Astrocyte (in vitro differentiated cells and primary cell): Measurements from ENCODE around the gene CTNNA2.

Source experiments
- EZH2 ChIP-seq: IDR thresholded peaks from 2 replicates; pipeline ENCODE4 v1.6.1; 2012; ENCODE audit warnings: mild to moderate bottlenecking, low read length, inconsistent platforms; ENCODE audit not compliant: insufficient read depth
- TF ChIP-seq, protein P1 (sequence below): IDR thresholded peaks from 2 replicates; pipeline ENCODE4 v1.5.1; 2011; ENCODE audit warnings: low read depth, mild to moderate bottlenecking, inconsistent platforms, low read length, moderate library complexity; ENCODE audit not compliant: insufficient read depth

DNA sequence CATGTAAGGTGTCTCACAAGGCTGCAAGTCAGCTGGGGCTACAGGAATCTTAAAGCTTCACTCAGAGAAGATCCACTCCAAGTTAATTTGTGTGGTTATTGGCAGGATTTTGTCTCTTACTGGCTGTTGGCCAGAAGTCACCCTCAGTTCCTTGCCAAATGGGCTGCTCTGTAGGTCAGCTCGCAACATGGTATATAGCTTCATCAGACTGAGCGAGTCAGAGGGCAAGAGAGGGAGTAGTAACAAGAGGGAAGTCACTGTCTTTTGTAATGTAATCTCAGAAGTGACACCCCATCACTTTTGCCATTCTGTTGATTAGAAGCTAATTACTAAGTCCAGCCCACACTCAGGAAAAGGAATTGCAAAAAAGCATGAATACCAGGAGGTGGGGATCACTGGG, 672.2 kb downstream of the CTNNA2 start:
- TF ChIP-seq, protein P1, sequence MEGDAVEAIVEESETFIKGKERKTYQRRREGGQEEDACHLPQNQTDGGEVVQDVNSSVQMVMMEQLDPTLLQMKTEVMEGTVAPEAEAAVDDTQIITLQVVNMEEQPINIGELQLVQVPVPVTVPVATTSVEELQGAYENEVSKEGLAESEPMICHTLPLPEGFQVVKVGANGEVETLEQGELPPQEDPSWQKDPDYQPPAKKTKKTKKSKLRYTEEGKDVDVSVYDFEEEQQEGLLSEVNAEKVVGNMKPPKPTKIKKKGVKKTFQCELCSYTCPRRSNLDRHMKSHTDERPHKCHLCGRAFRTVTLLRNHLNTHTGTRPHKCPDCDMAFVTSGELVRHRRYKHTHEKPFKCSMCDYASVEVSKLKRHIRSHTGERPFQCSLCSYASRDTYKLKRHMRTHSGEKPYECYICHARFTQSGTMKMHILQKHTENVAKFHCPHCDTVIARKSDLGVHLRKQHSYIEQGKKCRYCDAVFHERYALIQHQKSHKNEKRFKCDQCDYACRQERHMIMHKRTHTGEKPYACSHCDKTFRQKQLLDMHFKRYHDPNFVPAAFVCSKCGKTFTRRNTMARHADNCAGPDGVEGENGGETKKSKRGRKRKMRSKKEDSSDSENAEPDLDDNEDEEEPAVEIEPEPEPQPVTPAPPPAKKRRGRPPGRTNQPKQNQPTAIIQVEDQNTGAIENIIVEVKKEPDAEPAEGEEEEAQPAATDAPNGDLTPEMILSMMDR = no peak
- TF ChIP-seq EZH2 = no peak
